K562 (cell line): ENCODE results near the gene WDR70.

Experiments
- CBX1 ChIP-seq: sonication (generic); IDR thresholded peaks from 2 replicates; pipeline ENCODE4 v1.6.1; 2016; ENCODE audit warnings: antibody characterized with exemption, low read depth, mild to moderate bottlenecking
- EZH2 ChIP-seq: IDR thresholded peaks from 2 replicates; pipeline ENCODE4 v1.6.1; 2012; ENCODE audit warnings: low read depth, mild to moderate bottlenecking, inconsistent platforms, low read length, borderline replicate concordance
- HDAC2 ChIP-seq: fragments of 450-650 bp; IDR thresholded peaks from 2 replicates; pipeline ENCODE4 v1.6.1; 2016; ENCODE audit warnings: mild to moderate bottlenecking
- MAFG ChIP-seq: fragments of 450-650 bp; conservative IDR thresholded peaks from 2 replicates; pipeline ENCODE4 v1.6.1; 2016; ENCODE audit warnings: missing genetic modification characterization, missing compliant biosample characterization
- TARDBP ChIP-seq: fragments of 450-650 bp; IDR thresholded peaks from 2 replicates; pipeline ENCODE4 v1.6.1; 2016
- TF ChIP-seq, protein P1 (sequence below), 3 experiments: IDR thresholded peaks in 2 of 3; conservative IDR thresholded peaks in 1 of 3; 2 replicates each; pipeline ENCODE4 v1.5.1; 2011 to 2012; ENCODE audit warnings: low read length in 3 of 3, mild to moderate bottlenecking in 3 of 3, control low read depth in 2 of 3, improper control_type of control experiment in 1 of 3, inconsistent platforms in 1 of 3, low read depth in 1 of 3, mixed read lengths in 1 of 3, moderate library complexity in 1 of 3; ENCODE audit not compliant: insufficient read depth in 2 of 3
- TF ChIP-seq, protein P2 (sequence below): fragments of 450-650 bp; IDR thresholded peaks from 2 replicates; pipeline ENCODE4 v1.6.1; 2016; ENCODE audit warnings: low read depth

DNA sequence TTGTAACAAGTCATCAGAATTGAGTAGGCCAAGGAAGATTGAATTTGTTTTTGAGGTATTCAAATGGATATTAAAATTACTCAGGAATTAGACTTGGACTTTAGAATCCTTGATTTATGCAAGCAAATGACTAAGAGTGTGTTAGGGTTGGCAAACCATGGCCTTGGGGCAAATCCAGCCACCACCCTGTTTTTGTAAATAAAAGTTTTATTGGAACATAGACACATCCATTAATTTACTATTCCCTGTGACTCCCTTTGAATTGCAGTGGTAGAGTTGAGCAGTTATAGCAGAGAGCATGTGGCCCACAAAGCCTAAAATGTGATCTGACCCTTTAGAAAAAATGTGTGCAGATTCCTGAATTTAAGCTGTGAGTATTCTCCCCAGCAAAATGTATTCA is 115.6 kb downstream of the WDR70 start:
- no peak for TF ChIP-seq TARDBP
- no peak for TF ChIP-seq MAFG
- no peak for TF ChIP-seq EZH2
- no peak for TF ChIP-seq HDAC2
- TF ChIP-seq, protein P1, sequence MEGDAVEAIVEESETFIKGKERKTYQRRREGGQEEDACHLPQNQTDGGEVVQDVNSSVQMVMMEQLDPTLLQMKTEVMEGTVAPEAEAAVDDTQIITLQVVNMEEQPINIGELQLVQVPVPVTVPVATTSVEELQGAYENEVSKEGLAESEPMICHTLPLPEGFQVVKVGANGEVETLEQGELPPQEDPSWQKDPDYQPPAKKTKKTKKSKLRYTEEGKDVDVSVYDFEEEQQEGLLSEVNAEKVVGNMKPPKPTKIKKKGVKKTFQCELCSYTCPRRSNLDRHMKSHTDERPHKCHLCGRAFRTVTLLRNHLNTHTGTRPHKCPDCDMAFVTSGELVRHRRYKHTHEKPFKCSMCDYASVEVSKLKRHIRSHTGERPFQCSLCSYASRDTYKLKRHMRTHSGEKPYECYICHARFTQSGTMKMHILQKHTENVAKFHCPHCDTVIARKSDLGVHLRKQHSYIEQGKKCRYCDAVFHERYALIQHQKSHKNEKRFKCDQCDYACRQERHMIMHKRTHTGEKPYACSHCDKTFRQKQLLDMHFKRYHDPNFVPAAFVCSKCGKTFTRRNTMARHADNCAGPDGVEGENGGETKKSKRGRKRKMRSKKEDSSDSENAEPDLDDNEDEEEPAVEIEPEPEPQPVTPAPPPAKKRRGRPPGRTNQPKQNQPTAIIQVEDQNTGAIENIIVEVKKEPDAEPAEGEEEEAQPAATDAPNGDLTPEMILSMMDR (IDR thresholded peaks at IDR 0.05 in 2 of 3, conservative IDR thresholded peaks at IDR 0.05 in 1 of 3; ENCODE audit: insufficient read depth in 2 of 3, low read depth in 1 of 3, low read length in 3 of 3) = no peak
- TF ChIP-seq, protein P2, sequence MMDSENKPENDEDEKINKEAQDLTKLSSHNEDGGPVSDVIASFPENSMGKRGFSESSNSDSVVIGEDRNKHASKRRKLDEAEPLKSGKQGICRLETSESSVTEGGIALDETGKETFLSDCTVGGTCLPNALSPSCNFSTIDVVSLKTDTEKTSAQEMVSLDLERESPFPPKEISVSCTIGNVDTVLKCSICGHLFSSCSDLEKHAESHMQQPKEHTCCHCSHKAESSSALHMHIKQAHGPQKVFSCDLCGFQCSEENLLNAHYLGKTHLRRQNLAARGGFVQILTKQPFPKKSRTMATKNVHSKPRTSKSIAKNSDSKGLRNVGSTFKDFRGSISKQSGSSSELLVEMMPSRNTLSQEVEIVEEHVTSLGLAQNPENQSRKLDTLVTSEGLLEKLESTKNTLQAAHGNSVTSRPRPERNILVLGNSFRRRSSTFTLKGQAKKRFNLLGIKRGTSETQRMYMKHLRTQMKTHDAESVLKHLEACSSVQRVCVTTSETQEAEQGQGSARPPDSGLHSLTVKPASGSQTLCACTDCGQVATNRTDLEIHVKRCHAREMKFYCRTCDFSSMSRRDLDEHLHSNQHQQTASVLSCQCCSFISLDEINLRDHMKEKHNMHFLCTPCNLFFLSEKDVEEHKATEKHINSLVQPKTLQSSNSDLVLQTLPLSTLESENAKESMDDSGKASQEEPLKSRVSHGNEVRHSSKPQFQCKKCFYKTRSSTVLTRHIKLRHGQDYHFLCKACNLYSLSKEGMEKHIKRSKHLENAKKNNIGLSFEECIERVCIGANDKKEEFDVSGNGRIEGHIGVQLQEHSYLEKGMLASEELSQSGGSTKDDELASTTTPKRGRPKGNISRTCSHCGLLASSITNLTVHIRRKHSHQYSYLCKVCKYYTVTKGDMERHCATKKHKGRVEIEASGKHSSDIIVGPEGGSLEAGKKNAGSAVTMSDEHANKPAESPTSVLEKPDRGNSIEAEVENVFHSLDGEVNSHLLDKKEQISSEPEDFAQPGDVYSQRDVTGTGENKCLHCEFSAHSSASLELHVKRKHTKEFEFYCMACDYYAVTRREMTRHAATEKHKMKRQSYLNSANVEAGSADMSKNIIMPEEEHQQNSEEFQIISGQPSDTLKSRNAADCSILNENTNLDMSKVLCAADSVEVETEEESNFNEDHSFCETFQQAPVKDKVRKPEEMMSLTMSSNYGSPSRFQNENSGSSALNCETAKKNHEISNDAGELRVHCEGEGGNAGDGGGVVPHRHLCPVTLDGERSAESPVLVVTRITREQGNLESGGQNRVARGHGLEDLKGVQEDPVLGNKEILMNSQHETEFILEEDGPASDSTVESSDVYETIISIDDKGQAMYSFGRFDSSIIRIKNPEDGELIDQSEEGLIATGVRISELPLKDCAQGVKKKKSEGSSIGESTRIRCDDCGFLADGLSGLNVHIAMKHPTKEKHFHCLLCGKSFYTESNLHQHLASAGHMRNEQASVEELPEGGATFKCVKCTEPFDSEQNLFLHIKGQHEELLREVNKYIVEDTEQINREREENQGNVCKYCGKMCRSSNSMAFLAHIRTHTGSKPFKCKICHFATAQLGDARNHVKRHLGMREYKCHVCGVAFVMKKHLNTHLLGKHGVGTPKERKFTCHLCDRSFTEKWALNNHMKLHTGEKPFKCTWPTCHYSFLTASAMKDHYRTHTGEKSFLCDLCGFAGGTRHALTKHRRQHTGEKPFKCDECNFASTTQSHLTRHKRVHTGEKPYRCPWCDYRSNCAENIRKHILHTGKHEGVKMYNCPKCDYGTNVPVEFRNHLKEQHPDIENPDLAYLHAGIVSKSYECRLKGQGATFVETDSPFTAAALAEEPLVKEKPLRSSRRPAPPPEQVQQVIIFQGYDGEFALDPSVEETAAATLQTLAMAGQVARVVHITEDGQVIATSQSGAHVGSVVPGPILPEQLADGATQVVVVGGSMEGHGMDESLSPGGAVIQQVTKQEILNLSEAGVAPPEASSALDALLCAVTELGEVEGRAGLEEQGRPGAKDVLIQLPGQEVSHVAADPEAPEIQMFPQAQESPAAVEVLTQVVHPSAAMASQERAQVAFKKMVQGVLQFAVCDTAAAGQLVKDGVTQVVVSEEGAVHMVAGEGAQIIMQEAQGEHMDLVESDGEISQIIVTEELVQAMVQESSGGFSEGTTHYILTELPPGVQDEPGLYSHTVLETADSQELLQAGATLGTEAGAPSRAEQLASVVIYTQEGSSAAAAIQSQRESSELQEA = no peak
- no peak for TF ChIP-seq CBX1
